PC-9 (cell line): Measurements from ENCODE around the gene PTGDR2.

ENCODE experiments used
- EZH2 ChIP-seq: fragments of 200-600 bp; sonication (generic); IDR thresholded peaks from 2 replicates; pipeline ENCODE4 v1.8.0; 2017; ENCODE audit warnings: antibody characterized with exemption, low read depth
- TF ChIP-seq, protein P1 (sequence below): fragments of 200-600 bp; sonication (generic); conservative IDR thresholded peaks from 2 replicates; pipeline ENCODE4 v1.6.1; 2017; ENCODE audit warnings: mixed run types, antibody characterized with exemption, mild to moderate bottlenecking, moderate library complexity

DNA sequence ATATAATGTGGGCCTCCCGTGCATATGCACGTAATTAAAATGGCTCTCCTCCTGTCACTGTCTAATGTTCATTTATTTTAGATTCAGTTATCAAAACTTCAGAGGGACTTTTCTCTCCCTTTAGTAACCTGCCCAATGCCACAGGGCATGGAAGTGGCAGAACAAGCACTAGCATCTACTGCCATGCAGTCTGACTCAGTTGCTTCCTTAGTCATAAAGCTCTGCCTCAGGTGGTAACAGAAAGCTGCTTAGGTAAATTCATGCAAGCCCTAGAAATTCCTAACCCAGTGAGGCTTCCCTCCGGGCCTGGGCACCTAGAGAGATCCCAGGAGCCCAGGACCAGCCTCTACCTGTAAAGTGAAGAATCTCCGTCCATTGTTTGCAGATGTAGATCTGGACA is 41.7 kb upstream of the PTGDR2 start:
- TF ChIP-seq, protein P1, sequence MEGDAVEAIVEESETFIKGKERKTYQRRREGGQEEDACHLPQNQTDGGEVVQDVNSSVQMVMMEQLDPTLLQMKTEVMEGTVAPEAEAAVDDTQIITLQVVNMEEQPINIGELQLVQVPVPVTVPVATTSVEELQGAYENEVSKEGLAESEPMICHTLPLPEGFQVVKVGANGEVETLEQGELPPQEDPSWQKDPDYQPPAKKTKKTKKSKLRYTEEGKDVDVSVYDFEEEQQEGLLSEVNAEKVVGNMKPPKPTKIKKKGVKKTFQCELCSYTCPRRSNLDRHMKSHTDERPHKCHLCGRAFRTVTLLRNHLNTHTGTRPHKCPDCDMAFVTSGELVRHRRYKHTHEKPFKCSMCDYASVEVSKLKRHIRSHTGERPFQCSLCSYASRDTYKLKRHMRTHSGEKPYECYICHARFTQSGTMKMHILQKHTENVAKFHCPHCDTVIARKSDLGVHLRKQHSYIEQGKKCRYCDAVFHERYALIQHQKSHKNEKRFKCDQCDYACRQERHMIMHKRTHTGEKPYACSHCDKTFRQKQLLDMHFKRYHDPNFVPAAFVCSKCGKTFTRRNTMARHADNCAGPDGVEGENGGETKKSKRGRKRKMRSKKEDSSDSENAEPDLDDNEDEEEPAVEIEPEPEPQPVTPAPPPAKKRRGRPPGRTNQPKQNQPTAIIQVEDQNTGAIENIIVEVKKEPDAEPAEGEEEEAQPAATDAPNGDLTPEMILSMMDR = no peak
- no peak for TF ChIP-seq EZH2
